CD4-positive, CD25-positive, alpha-beta regulatory T cell (primary cell): ENCODE data around the gene MAPK13. TPM values are rescaled to one million over a fixed set of nuclear protein-coding genes. Genes with fewer than 3 reads are reported as not detected.
"Not testable (repeated sequence)": the region's sequence is repeated elsewhere in the genome, so short reads cannot be mapped to it uniquely, and the experiment has no call there.

Source experiments
- ATAC-seq, 2 donors: fragments of 150-1000 bp; cut with Tn5 transposase; one replicate each; pipeline ENCODE4 v1.10.0; 2021; ENCODE audit warnings: low read depth in 2 of 2, moderate number of reproducible peaks in 2 of 2, moderate library complexity in 1 of 2
- DNase-seq, 3 donors: peaks; one replicate each; pipeline versions ENCODE4 v3.0.0 to v3.0.0-alpha.2; 2012 to 2022; ENCODE audit warnings: mixed read lengths in 1 of 3
- H3K27ac ChIP-seq: one replicate; pipeline ENCODE4 v1.7.0; 2013; ENCODE audit warnings: mild to moderate bottlenecking, low read length; ENCODE audit not compliant: insufficient read depth, poor library complexity, severe bottlenecking
- H3K27me3 ChIP-seq: one replicate; pipeline ENCODE4 v1.7.0; 2013; ENCODE audit warnings: low read length; ENCODE audit not compliant: control insufficient read depth, insufficient read depth
- H3K36me3 ChIP-seq: one replicate; pipeline ENCODE4 v1.7.0; 2013; ENCODE audit warnings: mild to moderate bottlenecking, low read length, moderate library complexity; ENCODE audit not compliant: control insufficient read depth, insufficient read depth
- H3K4me1 ChIP-seq: 2 replicates; pipeline ENCODE4 v1.7.0; 2013; ENCODE audit warnings: mild to moderate bottlenecking, low read length; ENCODE audit not compliant: insufficient read depth, control insufficient read depth, poor library complexity, severe bottlenecking
- H3K4me3 ChIP-seq: one replicate; pipeline ENCODE4 v1.7.0; 2013; ENCODE audit warnings: low read depth, mild to moderate bottlenecking, low read length, moderate library complexity
- H3K9me3 ChIP-seq, 2 experiments: 1 replicate in 1 of 2; 2 replicates in 1 of 2; pipeline ENCODE4 v1.7.0; 2013; ENCODE audit warnings: low read length in 2 of 2, mild to moderate bottlenecking in 1 of 2, moderate library complexity in 1 of 2; ENCODE audit not compliant: control insufficient read depth in 2 of 2
- H3K27ac Mint-ChIP-seq, 3 donors: one replicate each; pipeline ENCODE4 v1.8.0; 2020 to 2022; ENCODE audit warnings: mild to moderate bottlenecking in 3 of 3, mixed read lengths in 3 of 3, moderate library complexity in 2 of 3
- H3K27me3 Mint-ChIP-seq: one replicate; pipeline ENCODE4 v1.8.0; 2022; ENCODE audit warnings: mild to moderate bottlenecking, mixed read lengths
- H3K36me3 Mint-ChIP-seq: one replicate; pipeline ENCODE4 v1.8.0; 2020; ENCODE audit warnings: mixed read lengths
- H3K4me1 Mint-ChIP-seq, 4 donors: one replicate each; pipeline ENCODE4 v1.8.0; 2020 to 2022; ENCODE audit warnings: mixed read lengths in 4 of 4, mild to moderate bottlenecking in 1 of 4
- H3K4me3 Mint-ChIP-seq, 4 donors: one replicate each; pipeline ENCODE4 v1.8.0; 2020 to 2022; ENCODE audit warnings: mild to moderate bottlenecking in 4 of 4, mixed read lengths in 4 of 4, moderate library complexity in 3 of 4
- H3K9me3 Mint-ChIP-seq, 7 donors: one replicate each; pipeline ENCODE4 v1.8.0; 2020 to 2022; ENCODE audit warnings: mixed read lengths in 7 of 7, mild to moderate bottlenecking in 3 of 7, moderate library complexity in 2 of 7
- polyA plus RNA-seq, 4 donors: library from polyadenylated mRNA; unstranded; fragments of 300-500 nt; fragmentation: Illumina TruSeq; gene quantifications; one replicate each; pipeline ENCODE4 v1.2.3, GENCODE V29; 2021
- total RNA-seq: library from RNA; stranded (reverse); gene quantifications from one replicate; pipeline ENCODE4 v1.2.3, GENCODE V29; 2022

Gene MAPK13
- total and polyA plus RNA-seq, 5 donors from 2014 or later, result 60.7 to 75.8 (median 69.6) TPM

DNA sequence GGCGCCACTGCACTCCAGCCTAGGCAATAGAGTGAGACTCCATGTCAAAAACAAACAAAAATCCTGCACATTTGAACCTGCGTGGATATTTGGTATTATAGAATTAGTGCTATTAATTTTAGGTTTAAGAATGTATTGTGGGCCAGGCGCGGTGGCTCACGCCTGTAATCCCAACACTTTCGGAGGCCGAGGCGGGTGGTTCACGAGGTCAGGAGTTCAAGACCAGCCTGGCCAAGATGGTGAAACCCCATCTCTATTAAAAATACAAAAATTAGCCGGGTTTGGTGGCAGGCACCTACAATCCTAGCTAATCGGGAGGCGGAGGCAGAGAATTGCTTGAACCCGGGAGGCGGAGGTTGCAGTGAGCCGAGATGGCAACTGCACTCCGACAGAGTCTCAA, 979 bp upstream of the MAPK13 start:
- peaks cover 23 to 85% (median 37%) of the 10 kb centered on the region in 4 donors for H3K4me1 Mint-ChIP-seq
- H3K27ac Mint-ChIP-seq, result peak overlapping the region in 2 of 3 donors; percentile 76 to 91
- not testable (repeated sequence) for ATAC-seq, H3K27me3 Mint-ChIP-seq, H3K27ac ChIP-seq, H3K27me3 ChIP-seq, H3K9me3 ChIP-seq, DNase-seq, H3K4me3 ChIP-seq, H3K9me3 Mint-ChIP-seq
- H3K36me3 Mint-ChIP-seq, result peaks cover 11% of the 10 kb centered on the region
- Histone ChIP-seq H3K4me1 (peaks cover 51% of the 10 kb centered on the region), H3K36me3 (peaks cover 15% of the 10 kb centered on the region)
- H3K4me3 Mint-ChIP-seq, result peak overlapping the region; percentile 76 to 97 (median 81)

DNA sequence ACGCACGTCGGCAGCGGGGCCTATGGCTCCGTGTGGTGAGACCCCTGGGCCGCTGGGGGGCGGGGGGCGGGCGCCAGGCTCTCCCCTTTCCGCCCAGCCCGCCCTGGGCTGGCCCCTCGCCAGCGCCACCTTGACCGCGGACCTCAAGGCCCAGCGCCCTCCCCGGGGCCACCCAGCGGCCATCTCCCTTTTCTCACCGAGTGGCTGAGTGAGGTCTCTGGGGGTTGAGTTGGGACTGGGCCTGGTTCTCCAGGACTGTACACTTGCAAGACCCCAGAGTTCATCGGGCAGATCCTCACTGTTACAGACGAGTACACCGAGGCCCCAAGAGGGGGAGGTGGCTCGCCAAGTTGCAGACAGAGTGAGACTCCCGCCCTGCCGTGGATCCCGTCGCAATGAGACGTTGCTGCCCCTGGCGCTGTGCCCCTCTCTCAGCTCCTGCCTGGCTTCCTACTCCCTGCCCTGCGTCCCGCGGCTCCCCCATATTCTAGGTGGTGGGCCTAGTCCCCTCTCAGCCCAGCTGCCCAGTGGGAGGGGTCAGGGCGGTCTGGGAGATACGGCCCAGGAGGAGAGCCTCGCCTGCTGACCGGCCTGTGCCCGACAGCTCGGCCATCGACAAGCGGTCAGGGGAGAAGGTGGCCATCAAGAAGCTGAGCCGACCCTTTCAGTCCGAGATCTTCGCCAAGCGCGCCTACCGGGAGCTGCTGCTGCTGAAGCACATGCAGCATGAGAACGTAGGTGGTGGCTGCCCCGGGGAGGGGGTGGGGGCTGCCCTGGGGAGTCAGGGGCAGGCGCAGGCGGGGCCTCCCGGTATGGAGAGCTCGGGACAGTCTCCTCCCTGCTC, 576 bp downstream of the MAPK13 start:
- peak overlapping the region; percentile 93 to 95 (median 94) for H3K27ac Mint-ChIP-seq
- no peaks in the 10 kb centered on the region for H3K9me3 Mint-ChIP-seq
- H3K4me3 Mint-ChIP-seq, result peak overlapping the region; percentile 84 to 98 (median 90)
- ATAC-seq (peak; percentile 41 to 47), DNase-seq (peak; percentile 46 to 78 (median 48))
- Histone ChIP-seq H3K27ac (peak overlapping the region; percentile 88), H3K4me1 (peaks cover 51% of the 10 kb centered on the region), H3K4me3 (peak overlapping the region; percentile 88), H3K9me3 (no peaks in the 10 kb centered on the region), H3K36me3 (peaks cover 26% of the 10 kb centered on the region), H3K27me3 (no peaks in the 10 kb centered on the region)
- H3K36me3 Mint-ChIP-seq, result peaks cover 16% of the 10 kb centered on the region
- H3K27me3 Mint-ChIP-seq, result no peaks in the 10 kb centered on the region
- peaks cover 23 to 78% (median 34%) of the 10 kb centered on the region in 4 donors for H3K4me1 Mint-ChIP-seq

DNA sequence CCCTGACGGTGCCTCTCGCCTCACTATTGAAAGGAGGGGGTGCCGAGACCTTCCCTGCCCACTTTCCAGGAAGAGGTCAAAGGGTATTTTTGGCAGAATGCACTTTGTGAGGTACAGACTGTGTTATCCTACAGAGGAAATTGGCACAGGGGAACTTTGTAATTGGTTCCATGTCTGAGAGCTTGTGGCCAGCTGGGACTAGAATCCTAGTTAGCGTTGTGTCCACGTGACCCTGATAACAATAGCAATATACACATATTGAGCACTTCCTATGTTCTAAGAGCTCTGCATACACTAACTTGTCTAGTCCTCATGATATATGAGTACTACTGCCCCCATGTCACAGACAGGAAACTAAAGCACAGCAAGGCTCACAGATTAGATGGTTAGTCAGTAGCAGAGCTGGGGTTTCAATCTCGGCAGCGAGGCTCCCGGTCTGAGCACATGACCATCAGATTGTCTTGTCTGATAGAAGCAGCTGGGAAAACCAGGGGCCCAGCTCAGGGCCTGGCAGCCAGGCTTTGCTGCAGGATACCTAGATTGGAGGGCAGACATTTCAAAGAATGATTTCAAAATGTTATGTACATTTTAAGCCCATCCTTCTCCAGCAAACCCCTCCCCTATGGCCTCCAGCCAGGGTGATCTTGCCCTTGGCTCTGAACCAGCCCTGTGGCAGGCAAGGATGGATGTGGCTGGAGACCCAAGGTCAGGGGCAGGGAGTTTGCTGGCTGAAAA, 1.4 kb downstream of the MAPK13 start:
- Mint-ChIP-seq H3K27me3 (no peaks in the 10 kb centered on the region), H3K4me3 (peak overlapping the region; percentile 84 to 98 (median 90)), H3K9me3 (no peaks in the 10 kb centered on the region), H3K36me3 (peaks cover 19% of the 10 kb centered on the region), H3K4me1 (peaks cover 15 to 71% (median 28%) of the 10 kb centered on the region in 4 donors), H3K27ac (peak overlapping the region; percentile 93 to 95 (median 94))
- Histone ChIP-seq H3K27me3 (no peaks in the 10 kb centered on the region), H3K27ac (peak overlapping the region; percentile 88), H3K9me3 (no peaks in the 10 kb centered on the region), H3K36me3 (peaks cover 34% of the 10 kb centered on the region), H3K4me1 (peaks cover 46% of the 10 kb centered on the region), H3K4me3 (peak overlapping the region; percentile 88)
- peak; percentile 35 to 88 (median 55) for DNase-seq
- peak; percentile 87 to 89 for ATAC-seq

DNA sequence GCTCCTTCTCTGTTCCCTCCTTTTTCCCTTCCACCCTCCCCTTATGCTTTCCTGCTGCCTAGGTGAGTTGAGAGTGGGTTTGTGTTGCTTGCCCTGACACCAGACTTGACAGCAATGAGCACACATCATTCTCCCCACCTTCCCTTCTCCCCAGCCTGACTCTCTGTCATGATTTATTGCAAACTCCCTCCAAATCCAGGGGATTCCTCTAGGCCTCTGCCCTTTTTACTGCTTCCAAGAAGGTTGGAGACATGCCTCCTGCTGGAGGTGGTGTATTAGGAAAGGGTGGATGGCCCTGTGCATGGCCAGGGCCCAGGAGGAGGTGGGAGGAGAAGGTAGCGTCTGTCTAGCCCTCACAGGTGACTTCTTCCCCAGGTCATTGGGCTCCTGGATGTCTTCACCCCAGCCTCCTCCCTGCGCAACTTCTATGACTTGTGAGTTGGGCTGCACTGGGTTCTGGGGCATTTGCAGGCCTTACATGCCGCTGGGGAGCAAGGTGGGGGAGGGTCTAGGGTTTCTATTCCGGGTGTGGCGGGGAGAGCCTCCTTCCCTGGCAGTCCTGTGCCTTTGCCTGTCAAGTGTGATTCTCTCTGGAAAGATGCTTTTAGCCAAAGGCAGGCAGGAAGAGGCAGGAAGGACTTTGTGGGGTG, 2.1 kb downstream of the MAPK13 start:
- DNase-seq, result no peak
- Histone ChIP-seq H3K4me1 (peaks cover 41% of the 10 kb centered on the region), H3K36me3 (peaks cover 38% of the 10 kb centered on the region), H3K9me3 (no peaks in the 10 kb centered on the region), H3K27ac (peak overlapping the region; percentile 88), H3K27me3 (no peaks in the 10 kb centered on the region), H3K4me3 (peak overlapping the region; percentile 88)
- Mint-ChIP-seq H3K4me3 (peak overlapping the region; percentile 84 to 98 (median 90)), H3K4me1 (peaks cover 10 to 64% (median 25%) of the 10 kb centered on the region in 4 donors), H3K27ac (peak overlapping the region; percentile 93 to 95 (median 94)), H3K27me3 (no peaks in the 10 kb centered on the region), H3K9me3 (no peaks in the 10 kb centered on the region), H3K36me3 (peaks cover 23% of the 10 kb centered on the region)
- ATAC-seq, result no peak

DNA sequence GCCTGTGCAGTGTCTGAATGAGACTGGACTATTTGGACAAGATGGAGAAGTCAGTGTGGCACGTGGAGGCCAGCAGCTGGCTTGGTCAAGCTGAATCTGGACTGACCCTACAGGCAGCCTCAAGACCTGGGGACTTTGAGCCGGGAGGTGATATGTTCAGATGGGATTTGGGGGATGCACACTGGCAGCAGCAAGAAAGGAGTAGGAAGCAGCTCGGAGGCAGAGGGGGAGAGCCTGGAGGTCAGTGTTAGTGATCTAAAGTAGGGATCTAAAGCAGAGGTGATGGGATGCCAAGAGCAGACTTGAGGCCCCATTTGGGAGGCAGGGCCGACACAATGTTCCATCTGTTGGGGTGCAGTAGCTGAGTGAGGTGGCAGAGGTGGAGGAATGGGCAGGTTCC, 2.8 kb downstream of the MAPK13 start:
- H3K27ac Mint-ChIP-seq, result peak overlapping the region in 2 of 3 donors; percentile 53 to 93
- H3K36me3 Mint-ChIP-seq, result peaks cover 23% of the 10 kb centered on the region
- no peaks in the 10 kb centered on the region for H3K9me3 Mint-ChIP-seq
- peaks cover 10 to 56% (median 25%) of the 10 kb centered on the region in 4 donors for H3K4me1 Mint-ChIP-seq
- Histone ChIP-seq H3K9me3 (no peaks in the 10 kb centered on the region), H3K27me3 (no peaks in the 10 kb centered on the region), H3K27ac (peak overlapping the region; percentile 88), H3K4me3 (no peak overlapping the region), H3K36me3 (peaks cover 42% of the 10 kb centered on the region), H3K4me1 (peaks cover 41% of the 10 kb centered on the region)
- ATAC-seq (no peak), DNase-seq (no peak)
- H3K27me3 Mint-ChIP-seq, result no peaks in the 10 kb centered on the region
- H3K4me3 Mint-ChIP-seq, result peak overlapping the region in 2 of 4 donors; percentile 92 to 98

DNA sequence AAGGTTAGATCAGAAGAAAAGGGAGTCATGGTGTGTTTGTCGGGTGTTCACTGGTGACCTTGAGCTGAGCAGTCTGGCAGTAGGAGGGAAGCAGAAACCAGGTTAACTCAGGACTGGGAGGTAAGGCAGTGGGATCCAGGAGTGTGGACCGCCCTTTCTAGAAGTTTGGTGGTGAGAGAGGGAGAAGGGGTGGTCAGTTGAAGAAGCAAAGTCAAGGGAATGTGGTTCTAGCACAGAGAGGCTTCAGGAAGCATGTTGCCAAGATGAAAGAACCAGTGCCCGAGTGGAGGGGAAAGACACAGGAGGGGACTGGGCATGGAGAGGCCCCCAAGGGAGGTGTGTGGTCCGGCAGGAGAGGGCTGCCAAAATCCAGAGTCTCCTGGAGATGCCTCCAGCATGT, 3.6 kb downstream of the MAPK13 start:
- Mint-ChIP-seq H3K36me3 (peaks cover 24% of the 10 kb centered on the region), H3K27ac (peak overlapping the region in 2 of 3 donors; percentile 93 to 95), H3K27me3 (no peaks in the 10 kb centered on the region), H3K4me3 (peak overlapping the region in 1 of 4 donors; percentile 98), H3K4me1 (peaks cover 10 to 50% (median 25%) of the 10 kb centered on the region in 4 donors), H3K9me3 (no peaks in the 10 kb centered on the region)
- no peak for ATAC-seq
- H3K27ac ChIP-seq, result no peak overlapping the region
- H3K36me3 ChIP-seq, result peaks cover 49% of the 10 kb centered on the region
- DNase-seq, result no peak
- H3K27me3 ChIP-seq, result no peaks in the 10 kb centered on the region
- peaks cover 41% of the 10 kb centered on the region for H3K4me1 ChIP-seq
- no peaks in the 10 kb centered on the region for H3K9me3 ChIP-seq
- no peak overlapping the region for H3K4me3 ChIP-seq

DNA sequence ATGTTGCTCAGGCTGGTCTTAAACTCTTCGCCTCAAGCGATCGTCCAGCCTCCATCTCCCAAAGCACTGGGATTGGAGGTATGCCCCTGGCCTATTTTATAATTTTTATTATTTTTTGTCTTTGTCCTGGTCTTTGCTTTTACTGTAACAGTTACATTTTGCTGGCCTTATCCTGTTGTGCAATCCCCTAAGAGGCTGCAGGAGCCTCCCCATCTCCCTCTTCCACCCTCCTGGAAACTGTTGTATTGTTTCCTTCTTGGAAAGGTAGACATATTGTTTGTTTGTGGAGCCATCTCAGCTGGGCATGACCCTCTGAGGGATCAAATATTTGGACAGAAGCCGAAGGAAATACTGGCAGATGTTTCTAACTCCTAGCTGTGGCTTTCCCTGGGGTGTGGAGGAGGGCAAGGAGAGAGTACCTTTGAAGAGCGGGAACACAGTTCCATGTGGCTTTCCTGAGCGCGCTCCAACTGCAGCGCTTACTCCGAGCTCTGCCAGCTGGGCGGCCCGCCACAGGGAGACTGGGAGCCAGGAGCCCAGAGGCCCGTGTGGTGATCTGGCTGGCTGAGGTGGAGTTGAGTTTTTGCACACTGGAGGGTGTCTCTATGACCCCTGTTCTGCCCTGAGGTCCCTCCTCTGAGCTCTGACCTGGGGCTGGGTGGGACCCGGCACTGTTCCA, 4.9 kb downstream of the MAPK13 start:
- H3K36me3 Mint-ChIP-seq, result peaks cover 34% of the 10 kb centered on the region
- no peak for ATAC-seq

More for the DNA sequence above, 4.9 kb downstream of the MAPK13 start:
- Histone ChIP-seq H3K27ac (no peak overlapping the region), H3K27me3 (no peaks in the 10 kb centered on the region), H3K4me3 (no peak overlapping the region), H3K4me1 (peaks cover 33% of the 10 kb centered on the region), H3K9me3 (no peaks in the 10 kb centered on the region), H3K36me3 (peaks cover 62% of the 10 kb centered on the region)
- no peak for DNase-seq
- Mint-ChIP-seq H3K4me1 (peaks cover 10 to 51% (median 33%) of the 10 kb centered on the region in 4 donors), H3K27ac (peak overlapping the region in 1 of 3 donors; percentile 65), H3K27me3 (no peaks in the 10 kb centered on the region), H3K4me3 (no peak overlapping the region), H3K9me3 (no peaks in the 10 kb centered on the region)
